CMK (cell line): Measurements from ENCODE around the gene GSG1L.

Source experiments
- DNase-seq: peaks from one replicate; pipeline ENCODE4 v3.0.0-alpha.2; 2010; ENCODE audit warnings: low read depth

Gene GSG1L

DNA sequence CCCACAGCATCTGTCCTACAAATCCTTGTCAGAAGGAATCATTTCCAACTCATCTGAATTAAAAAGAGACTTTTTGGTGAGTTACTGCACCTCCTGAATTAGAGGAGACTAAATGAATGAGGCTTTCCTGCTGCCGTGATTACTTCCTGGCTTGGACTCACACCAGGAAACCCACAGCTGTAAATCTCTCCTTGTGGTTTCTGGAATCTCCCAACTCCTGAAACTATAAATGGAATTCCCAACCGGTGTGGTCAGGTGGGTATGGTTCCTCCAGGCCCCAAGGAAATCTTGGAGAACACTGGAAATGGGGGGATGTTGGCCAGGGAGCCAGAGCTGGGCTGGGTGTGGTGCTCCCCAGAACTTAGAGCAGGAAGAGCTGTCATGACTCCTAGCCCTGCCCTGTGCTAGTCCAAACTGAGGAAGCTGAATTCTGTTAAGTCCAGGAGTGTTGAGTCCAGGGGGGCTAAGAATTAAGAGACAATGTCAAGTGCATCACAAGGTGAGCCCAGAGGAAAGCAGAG, 216.4 kb downstream of the GSG1L start:
- DNase-seq = no peak

DNA sequence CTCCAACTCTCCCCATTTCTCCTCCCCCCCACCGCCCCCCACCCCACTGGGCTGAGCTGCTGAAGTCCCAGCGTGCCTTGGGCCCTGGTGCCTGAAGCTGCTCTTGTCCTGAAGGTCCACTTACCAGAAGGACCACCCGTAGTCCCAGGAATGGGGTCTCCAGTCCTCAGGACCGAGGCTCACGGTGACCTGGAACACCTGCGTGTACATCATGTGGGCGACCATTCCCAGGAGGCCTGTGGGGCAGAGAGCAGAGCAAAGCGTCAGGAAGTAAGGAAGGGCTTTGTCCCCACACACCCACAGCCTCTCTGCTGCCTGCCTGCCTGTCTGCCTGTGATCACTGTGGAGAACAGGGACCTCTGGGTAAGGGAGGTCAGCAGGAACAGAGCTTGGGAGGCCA, 218.7 kb downstream of the GSG1L start:
- no peak for DNase-seq

DNA sequence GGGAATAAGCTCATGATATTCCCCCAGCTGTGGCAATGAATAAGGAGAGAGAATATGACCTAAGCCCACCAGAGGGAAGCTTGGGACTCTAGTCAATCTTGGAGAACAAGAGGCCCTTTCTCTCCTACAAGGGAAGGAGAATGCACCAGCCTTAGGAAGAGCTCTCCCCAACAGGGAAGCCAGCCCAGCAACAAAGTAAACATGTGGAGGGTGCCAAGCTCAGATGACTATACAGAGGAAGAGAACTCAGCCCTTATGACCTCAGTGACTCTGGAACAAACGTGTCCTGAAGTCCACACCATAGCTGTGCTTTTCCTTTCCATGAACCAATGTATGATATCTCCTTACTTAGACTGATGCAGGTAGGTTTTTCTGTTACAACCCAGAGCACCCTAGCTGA, 219.7 kb downstream of the GSG1L start:
- no peak for DNase-seq

DNA sequence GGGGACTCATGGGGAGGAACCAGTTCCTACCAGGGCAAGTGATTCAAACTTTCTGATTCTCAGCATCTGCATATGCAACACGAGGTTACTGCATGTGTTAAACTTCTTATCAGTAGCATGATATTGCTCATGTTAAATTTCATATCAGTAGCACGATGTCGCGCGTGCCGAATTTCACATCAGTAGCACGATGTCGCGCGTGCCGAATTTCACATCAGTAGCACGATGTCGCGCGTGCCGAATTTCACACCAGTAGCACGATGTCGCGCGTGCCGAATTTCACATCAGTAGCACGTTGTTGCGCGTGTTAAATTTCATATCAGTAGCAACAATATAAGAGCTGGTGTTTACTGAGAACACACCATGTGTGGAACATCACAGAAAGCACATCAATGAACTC, 221.6 kb downstream of the GSG1L start:
- DNase-seq = no peak

DNA sequence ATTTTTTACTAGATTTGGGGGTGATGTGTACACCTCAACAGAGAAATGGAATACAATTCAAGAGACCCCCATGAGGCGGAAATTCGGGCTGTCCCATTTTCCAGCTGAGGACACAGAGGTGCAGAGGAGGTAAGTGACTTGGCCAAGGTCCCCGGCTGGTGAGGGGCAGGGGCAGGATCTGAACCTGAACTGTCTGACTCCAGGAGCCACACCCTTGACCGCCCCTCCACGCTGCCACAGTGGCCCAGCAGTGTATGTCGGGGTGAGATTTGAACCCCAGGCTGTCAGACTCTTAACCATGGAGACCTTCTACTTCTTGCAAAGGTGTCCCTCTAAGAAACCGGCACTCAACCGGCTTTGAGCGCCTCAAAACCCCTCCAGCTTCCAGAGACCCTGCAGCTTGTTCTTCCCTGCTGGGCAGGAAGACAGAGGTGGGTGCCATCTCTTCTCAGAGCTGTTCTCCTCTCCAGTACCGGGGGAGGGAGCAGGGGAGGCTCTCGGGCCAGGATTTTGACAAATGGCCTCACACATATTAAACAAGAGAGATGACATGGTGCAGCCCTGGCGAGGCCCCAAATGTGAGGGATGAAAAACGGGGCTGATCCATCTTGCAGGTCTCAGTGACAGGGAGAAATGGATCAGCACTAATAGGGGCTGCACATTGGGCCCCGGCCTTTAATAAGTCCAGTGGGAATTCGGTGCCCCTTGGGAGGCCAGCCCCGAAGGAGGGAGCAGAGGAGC, 222.3 kb downstream of the GSG1L start:
- DNase-seq = no peak

DNA sequence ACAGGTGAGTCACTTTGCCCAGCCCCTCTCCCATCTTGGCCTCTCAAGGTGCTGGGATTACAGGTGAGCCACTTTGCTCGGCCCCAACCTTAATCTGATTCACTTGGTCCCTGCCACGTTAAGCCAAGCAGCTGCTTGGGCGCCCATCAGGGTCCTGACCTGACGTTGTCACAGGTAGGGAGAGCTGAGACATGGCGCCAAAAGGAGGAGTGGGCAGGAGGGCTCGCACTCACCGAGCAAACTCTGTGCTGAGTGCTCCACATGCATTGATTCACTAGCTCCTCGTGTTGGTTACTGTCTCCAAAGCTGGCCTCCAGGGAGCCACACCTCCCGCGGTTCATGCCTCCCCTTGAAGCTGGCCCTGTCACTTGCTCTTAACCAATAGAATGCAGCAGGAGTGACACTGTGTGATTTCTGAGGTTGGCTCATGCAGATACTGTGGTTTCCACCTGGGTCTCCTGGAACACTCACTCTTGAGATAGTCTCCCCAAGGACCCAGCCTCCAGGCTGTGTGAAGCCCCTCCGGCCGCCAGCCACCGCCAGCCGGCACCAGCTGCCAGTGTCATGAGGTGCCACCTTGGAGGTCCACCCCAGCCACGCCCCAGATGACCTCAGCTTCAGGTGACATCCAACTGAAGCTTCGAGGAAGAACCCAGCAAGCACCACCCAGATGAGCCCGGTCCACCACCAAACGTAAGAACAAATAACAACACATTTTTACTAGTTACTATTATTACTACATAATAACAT, 223.0 kb downstream of the GSG1L start:
- DNase-seq = no peak

DNA sequence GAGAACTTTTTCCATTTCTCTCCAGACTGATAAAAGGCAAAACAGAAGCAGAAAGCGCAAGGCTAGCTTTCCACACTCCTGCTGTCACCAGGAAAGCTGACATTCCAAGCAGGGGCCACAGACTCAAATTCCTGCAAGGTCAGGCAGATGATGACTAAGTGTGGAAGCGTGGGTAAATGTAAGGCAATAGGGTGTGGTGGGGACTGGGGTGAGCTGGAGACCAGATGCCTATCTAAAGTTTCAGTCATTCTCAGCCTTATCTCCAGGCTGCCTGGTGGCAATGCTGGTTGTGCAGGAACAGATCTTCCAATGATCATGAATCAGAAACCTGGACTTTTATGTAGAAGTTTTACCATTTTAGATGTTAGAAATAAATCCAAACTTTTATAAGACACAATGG, 224.1 kb downstream of the GSG1L start:
- no peak for DNase-seq

DNA sequence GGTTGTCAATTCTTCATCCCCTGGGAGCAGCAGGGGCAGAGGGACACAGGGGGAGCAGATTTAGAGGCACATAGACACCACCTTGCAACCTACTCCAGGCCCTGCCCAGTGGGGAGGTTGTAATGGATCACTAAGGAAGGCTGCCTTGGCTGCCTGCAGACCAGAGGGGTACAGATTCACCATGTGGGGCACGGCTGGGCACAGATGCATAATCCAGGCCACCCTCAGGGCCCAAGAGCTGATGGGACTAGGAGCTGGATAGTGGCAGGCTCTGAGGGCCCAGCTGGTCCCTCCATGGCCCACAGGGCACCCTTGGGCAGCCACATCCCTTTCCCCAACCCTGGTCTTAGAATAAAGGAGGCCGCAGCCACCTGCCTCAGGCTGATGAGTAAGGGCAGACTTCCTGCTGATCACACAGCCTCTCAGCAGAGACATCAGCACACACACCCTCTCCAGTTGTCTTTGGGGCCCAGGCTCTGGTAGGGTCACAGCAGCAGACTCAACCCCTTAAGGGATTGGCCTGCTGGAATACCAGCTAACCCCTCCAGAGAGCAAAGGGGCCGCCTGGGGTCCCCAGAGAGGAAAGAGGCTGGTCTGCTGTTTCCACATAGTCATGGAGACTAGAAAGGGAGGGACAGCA, 224.9 kb downstream of the GSG1L start:
- no peak for DNase-seq

DNA sequence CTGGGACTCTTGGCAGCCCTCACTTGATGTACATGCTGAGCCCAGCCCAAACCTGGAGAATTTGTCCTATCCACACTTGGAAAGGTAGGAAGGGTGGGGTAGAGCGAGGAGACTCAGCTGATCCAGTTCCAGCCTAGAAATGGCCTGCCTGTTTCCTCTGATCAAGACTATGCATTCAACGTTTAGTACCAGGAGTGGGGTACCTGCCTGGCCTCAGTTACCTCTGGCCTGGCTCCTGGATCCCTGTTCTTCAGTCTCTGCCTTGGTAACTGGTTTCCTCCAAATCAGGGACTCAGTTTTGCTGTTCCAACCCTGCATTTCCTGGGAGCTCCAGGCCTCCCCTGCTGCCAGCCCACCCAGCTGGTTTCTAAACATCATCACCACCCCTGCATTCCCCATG, 233.5 kb downstream of the GSG1L start:
- DNase-seq = no peak

DNA sequence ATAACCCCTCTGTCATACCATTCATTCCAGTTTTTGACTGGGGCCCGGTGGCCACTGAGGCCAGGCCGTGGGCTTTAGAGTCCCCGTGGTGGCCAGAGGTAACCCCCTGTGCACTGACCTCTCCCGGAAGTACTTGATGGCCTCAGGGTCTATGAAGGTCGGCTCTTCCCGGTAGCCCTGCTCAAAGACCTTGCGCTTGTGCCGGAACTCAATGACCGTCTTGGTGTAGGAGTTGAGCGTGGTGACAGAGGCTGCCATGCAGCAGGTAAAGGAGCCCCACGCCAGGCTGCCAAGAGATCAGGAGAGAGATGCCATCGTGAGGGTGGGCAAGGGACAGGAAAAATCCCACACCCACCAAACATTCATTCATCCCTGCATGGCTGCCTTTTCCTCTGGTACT, 234.8 kb downstream of the GSG1L start:
- DNase-seq = no peak

DNA sequence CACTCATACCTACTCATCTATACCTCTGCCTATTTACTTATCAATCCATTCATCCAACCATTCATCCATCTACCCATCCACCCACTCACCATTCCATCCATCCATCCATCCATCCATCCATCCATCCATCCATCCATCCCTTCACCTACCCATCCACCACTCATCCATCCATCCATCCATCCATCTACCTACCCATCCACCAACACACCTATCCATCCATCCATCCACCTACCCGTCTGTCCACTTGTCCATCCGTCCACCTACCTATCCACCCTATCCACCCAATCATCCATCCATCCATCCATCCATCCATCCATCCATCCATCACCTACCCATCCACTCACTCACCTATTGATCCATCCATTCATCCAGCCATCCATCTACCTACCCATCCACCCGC, 235.7 kb downstream of the GSG1L start:
- DNase-seq = no peak

DNA sequence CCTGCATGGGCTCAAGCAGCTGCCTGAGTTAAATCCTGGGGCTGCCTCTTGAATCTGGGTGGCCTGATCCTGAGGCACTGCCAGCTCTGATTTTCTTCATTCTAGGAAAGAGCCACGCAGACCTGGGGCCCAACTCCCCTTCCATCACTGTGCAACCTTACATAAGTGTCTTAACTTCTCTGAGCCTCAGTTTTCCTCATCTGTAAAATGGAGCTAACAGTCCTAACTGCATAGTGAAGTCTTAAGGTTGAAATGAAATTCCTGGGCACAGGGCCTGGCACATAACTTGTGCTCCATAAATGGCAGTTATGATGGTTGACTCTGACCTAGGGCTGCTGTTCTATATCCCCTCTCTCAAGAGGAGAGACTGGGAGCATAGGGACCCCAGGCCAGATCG, 236.6 kb downstream of the GSG1L start:
- DNase-seq = no peak

DNA sequence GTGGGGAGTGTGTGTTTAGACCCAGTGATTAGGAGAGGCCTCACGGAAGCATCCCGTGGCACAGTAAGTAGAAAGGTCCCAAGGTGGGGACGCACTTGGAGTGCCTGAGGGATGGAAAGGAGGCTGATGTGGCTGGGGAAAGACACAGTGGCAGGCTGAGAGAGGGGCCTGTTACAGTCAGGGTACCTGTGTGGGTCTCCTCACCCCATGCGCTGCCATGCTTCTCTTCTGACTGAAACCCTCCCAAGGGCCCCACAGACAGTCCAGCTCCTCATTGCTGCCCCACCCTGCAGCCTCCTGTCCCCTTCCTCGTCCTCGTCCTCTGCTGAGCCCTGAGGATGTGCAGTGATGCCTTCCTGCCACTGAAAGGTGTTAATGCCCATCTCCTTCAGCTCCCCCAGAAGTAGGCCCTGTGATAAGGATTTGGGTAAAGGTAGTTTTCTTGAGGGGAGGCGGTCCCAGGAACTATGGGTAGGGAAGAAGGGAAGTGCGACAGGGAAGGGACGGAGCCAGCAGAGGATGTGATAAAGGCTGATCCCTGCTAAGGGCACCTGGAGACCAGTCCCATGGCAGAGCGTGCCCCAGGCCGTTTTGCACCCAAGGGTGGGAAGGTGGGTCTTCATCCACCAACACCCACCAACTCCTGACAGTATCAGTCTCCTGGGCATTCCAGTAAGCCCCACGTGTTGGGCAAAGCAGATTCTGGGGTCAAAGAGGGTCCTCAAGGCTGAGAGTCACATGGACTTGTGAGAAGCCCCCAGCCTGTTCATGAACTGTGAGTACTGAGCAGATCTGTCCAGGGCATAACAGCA, 237.2 kb downstream of the GSG1L start:
- no peak for DNase-seq

DNA sequence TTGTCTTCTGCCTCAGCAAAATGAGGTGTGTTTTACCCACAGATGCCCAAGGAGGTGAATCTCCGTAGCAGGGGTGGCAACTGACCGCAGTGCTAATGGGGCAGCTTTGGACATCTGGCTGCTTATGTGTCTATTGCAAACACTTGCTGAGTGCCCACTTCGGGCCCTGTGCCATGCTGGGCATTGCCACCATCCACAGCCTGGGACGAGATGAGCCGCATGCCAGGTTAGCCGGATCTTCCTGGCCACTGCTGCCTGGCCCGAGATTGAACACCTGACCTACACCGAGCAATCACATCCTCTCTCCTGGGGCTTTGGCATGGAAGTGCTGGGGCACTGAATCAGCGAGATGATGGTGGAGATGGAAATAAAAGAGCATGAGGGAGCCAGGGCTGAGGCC, 238.7 kb downstream of the GSG1L start:
- no peak for DNase-seq

DNA sequence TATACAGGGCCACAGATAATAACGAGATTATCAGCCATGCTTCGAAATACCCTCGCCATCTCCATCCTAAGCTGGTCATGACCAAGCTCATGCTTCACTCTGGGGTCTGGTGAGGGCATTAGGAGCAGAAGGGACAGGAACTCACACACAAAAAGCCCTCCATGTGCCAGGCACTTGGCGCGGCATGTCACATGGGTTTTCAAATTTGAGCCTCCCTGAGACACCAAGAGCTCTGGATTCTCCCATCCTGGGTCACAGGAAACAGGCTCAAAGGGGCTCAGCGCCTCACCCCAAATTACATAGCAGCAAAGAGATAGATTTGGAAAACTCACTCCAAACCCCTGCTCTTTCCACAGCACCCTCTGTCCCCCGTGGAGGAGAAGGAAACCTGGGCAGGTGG, 239.5 kb downstream of the GSG1L start:
- no peak for DNase-seq

DNA sequence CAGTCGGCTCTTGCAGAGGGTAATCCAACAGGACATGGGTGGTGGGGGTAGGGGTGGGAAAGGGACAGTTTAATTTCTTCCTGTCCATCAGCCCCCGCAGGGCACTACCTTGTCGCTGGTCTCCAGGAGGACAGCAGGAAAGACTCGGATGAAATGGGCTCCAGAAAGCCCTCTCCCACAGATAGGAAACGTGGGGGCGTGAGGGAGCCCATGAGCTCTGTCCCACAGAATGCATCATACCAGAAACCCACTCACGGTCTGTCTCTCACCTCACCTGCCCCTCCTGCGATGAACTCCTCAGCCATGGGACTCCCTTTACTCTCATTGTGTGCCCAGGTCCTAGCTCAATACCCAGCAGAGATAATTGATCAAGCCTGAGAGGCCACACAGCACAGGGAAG, 240.1 kb downstream of the GSG1L start:
- no peak for DNase-seq

DNA sequence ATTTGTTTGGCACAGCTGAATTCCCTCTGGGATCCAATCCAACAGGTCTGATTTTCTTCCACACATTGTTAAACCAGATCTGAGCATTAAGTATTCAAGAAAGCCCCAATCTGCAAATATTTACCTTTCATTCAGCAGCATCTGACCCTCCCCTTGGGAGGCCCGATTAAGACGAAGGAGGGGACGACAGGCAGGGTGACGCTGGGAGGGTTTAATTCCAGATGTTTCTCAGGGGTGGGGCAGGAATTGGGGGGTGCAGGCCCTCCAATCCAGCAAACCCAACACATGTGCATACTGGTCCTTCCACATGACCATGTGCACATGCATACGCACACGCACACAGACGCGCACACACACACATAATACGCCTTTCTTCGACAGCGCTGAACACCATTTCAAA, 240.5 kb downstream of the GSG1L start:
- no peak for DNase-seq

DNA sequence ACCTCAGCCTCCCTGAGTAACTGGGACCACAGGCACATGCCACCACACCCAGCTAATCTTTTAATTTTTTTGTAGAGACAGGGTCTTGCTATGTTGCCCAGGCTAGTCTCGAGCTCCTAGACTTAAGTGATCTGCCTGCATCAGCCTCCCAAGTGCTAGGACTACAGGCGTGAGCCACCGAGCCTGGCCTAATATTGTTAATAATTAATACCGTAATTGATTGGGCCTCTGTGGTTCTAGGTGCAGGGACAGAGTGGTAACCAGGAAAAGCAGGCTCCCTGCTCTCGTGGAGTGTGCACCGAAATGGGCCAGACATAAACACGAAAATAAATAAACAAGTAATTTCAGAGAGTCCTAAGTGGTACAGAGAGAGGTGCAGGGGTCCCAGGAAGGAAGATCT, 241.0 kb downstream of the GSG1L start:
- no peak for DNase-seq

DNA sequence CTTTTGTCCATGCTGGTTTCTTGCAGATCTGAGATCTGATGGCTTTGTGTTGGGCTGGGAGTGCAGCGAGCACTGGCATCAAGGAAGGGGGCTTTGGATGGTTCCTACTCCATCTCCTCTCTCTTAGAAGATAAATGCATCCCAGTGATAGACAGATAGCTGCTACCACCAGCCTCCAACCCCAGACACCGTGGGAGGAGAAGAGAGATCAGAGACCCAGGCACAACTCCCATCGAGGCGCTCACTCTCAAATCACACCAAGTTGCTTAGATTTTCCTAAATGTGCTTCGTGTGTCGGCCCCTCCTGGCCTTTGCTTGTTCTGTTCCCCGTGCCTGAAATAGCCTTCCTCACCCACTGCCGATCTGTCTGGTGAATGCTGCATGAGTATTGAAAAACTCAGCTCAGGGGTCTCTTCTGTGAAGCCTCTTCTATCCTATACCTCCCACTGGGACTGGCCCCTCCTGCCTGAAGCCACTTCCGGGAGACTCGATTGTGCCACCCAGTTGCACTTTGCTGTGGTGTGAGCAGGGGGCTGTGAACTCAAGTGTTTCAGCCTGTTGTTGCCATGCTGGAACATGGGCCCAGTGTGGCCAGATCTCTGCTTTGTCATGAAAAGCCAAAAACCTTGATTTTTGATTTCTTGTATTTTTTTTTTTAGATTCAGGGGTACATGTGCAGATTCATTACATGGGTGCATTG, 242.7 kb downstream of the GSG1L start:
- DNase-seq = no peak

DNA sequence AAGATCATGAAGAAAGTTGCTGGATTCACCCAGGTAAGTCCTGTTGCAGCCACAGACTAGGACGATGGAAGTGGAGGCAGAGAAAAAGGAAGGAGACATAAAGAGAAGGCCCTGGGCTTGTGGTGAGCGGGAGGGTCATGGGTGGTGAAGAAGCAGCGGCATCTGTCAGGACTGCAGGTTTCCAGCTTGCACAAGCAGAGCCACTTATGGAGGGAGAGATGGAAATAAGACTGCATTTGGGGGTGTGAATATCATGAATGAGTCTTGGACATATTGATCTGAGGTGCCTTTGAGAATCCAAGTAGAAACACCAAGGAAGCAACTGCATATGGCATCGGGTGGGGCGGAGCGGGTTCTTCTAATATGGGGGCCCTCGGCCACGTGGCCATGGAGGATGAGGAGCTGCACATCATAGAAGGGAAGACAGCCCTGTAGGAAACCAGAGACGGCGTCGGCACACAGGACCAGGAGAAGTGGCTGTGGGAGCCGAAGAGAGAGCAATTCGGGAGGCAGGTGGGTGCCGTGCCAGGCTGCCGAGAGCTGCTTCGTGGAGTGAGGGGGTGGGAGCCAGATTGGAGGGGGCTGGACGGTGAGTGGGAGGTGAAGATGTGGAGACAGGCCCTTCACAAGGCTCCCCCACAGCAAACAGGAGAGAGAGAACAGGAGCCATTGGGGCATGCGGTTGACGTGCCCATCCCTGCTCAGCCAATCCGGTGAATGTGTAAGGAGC, 243.5 kb downstream of the GSG1L start:
- DNase-seq = no peak

DNA sequence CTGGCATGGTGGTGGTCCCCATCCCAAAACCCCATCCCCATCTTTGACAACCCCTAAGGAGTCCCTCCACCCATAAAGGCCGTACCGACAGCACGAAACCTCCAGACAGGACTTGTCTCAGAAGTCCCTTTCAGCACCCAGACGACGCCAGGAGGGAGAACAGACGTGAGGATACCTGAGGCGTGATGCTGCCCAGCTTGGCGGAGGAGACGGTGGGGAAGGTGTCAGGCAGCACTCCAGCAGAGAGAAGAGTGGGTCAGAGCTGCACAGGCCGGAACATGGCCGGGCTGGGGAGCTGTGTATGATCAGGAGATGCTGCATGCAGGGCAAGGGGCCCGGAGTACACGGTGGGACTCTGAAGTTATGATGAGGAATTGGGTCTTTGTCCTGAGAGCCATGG, 244.2 kb downstream of the GSG1L start:
- no peak for DNase-seq
